H1 (cell line): Measurements from ENCODE around the gene NRP2. TPM values are rescaled to one million over a fixed set of nuclear protein-coding genes. Genes with fewer than 3 reads are reported as not detected.

Source experiments
- KDM1A ChIP-seq: fragments of 200-600, 300-600 bp; sonication (generic); IDR thresholded peaks from 2 replicates; pipeline ENCODE4 v1.7.1; 2016; ENCODE audit warnings: mild to moderate bottlenecking, low read length, borderline replicate concordance
- KDM4A ChIP-seq: IDR thresholded peaks from one replicate; pipeline ENCODE4 v1.7.1; 2012; ENCODE audit warnings: low read depth, mild to moderate bottlenecking, moderate library complexity, low read length, inconsistent platforms; ENCODE audit not compliant: severe bottlenecking
- PHF8 ChIP-seq: fragments of 200-600 bp; sonication (generic); conservative IDR thresholded peaks from 2 replicates; pipeline ENCODE4 v1.7.1; 2012; ENCODE audit warnings: low read depth, mild to moderate bottlenecking, inconsistent platforms, low read length, moderate library complexity
- RFX5 ChIP-seq: IDR thresholded peaks from 2 replicates; pipeline ENCODE4 v1.6.1; 2011; ENCODE audit warnings: low read depth, low read length, improper control_type of control experiment, borderline replicate concordance
- polyA plus RNA-seq, 7 experiments: library from polyadenylated mRNA; depleted of rRNA in 3 of 7; stranded (reverse) in 5 of 7; unstranded in 2 of 7; fragments of >200 nt in 5 of 7; fragments of 200-250 nt in 2 of 7; gene quantifications; 1 replicate in 5 of 7; 2 replicates in 1 of 7; 4 replicates in 1 of 7; pipeline versions ENCODE4 v1.2.1 to v1.2.3, GENCODE V29; 2011 to 2013; ENCODE audit warnings: missing spikeins in 2 of 7, mixed read lengths in 2 of 7
- total RNA-seq: library from RNA; stranded (reverse); fragmentation: NEBNext Ultra II Directional; extraction: Animal tissue kit (Norgen Biotek cat#: 25700); gene quantifications from 2 replicates; pipeline ENCODE4 v1.2.1, GENCODE V29; 2021

Gene NRP2
- total and polyA plus RNA-seq, 2 of the 8 experiments (the other 6 are each of a cell fraction or from before 2014, with no cell fraction given) = 32.0 to 37.8 TPM

- TF ChIP-seq KDM4A = no peak
- no peak for TF ChIP-seq PHF8
- no peak for TF ChIP-seq RFX5
- TF ChIP-seq KDM1A = no peak
Observed at GRCh38 chr2:205651719-205652118, 30.6 kb upstream of the NRP2 start (continued).
